Measurements from ENCODE around the gene CRISPLD2.

GRCh38 chr16:84878770-84879169, 59.0 kb downstream of the CRISPLD2 start:
- TF ChIP-seq CTCF (IDR thresholded peaks at IDR 0.05; ENCODE audit: poor library complexity, severe bottlenecking) (no peak), TAF1 (IDR thresholded peaks at IDR 0.05; ENCODE audit: low read depth) (no peak), MXI1 (conservative IDR thresholded peaks at IDR 0.05; ENCODE audit: poor library complexity, severe bottlenecking) (no peak), POLR2AphosphoS5 (IDR thresholded peaks at IDR 0.05) (no peak)
